Mesendoderm (in vitro differentiated cells): Measurements from ENCODE around the gene ADIPOR2.

Source experiments
- DNase-seq: peaks from one replicate; pipeline ENCODE4 v3.0.0; 2013
- H2AK5ac ChIP-seq: 2 replicates; pipeline ENCODE4 v1.6.1; 2013; ENCODE audit warnings: low read length, inconsistent platforms
- H2BK120ac ChIP-seq: 2 replicates; pipeline ENCODE4 v1.6.1; 2013; ENCODE audit warnings: low read depth, mild to moderate bottlenecking, low read length, moderate library complexity, mixed read lengths
- H2BK15ac ChIP-seq: replicated peaks from 2 replicates; pipeline ENCODE4 v1.6.1; 2013; ENCODE audit warnings: low read depth, mild to moderate bottlenecking, moderate library complexity
- H2BK5ac ChIP-seq: 2 replicates; pipeline ENCODE4 v1.6.1; 2013; ENCODE audit warnings: low read length, inconsistent platforms
- H3K18ac ChIP-seq: 2 replicates; pipeline ENCODE4 v1.6.1; 2013; ENCODE audit warnings: mild to moderate bottlenecking, low read length, mixed read lengths
- H3K23ac ChIP-seq: one replicate; pipeline ENCODE4 v1.6.1; 2013; ENCODE audit warnings: low read length
- H3K27ac ChIP-seq: 2 replicates; pipeline ENCODE4 v1.5.1; 2013; ENCODE audit warnings: low read depth, mild to moderate bottlenecking, inconsistent platforms, low read length, moderate library complexity
- H3K27me3 ChIP-seq: 2 replicates; pipeline ENCODE4 v1.6.1; 2013; ENCODE audit warnings: low read length, control low read depth, mild to moderate bottlenecking, inconsistent platforms; ENCODE audit not compliant: insufficient read depth, poor library complexity
- H3K36me3 ChIP-seq: 2 replicates; pipeline ENCODE4 v1.6.1; 2013; ENCODE audit warnings: low read length, inconsistent platforms; ENCODE audit not compliant: control insufficient read depth, insufficient read depth
- H3K4ac ChIP-seq: one replicate; pipeline ENCODE4 v1.6.1; 2013; ENCODE audit warnings: low read depth, mild to moderate bottlenecking, low read length, moderate library complexity
- H3K4me1 ChIP-seq: 2 replicates; pipeline ENCODE4 v1.6.1; 2013; ENCODE audit warnings: low read depth, low read length, inconsistent platforms; ENCODE audit not compliant: control insufficient read depth
- H3K4me2 ChIP-seq: 2 replicates; pipeline ENCODE4 v1.6.1; 2013; ENCODE audit warnings: low read length
- H3K4me3 ChIP-seq: 2 replicates; pipeline ENCODE4 v1.5.1; 2013; ENCODE audit warnings: mild to moderate bottlenecking, low read length
- H3K56ac ChIP-seq: one replicate; pipeline ENCODE4 v1.6.1; 2013; ENCODE audit warnings: low read length
- H3K79me1 ChIP-seq: 2 replicates; pipeline ENCODE4 v1.6.1; 2013; ENCODE audit warnings: low read length, inconsistent platforms
- H3K79me2 ChIP-seq: 2 replicates; pipeline ENCODE4 v1.6.1; 2013; ENCODE audit warnings: mild to moderate bottlenecking, low read length; ENCODE audit not compliant: control insufficient read depth, insufficient read depth
- H3K9ac ChIP-seq: 2 replicates; pipeline ENCODE4 v1.6.1; 2013; ENCODE audit warnings: low read length, inconsistent platforms
- H4K5ac ChIP-seq: one replicate; pipeline ENCODE4 v1.6.1; 2013; ENCODE audit warnings: low read length
- H4K8ac ChIP-seq: one replicate; pipeline ENCODE4 v1.6.1; 2013; ENCODE audit warnings: low read depth, mild to moderate bottlenecking, control low read depth, low read length, moderate library complexity
- WGBS: extraction: QIAGEN DNeasy Blood & Tissue Kit; methylation state at CpG from one replicate; pipeline ENCODE4 v1.1.7; 2013; ENCODE audit warnings: low lambda C conversion rate, missing lambda C conversion rate; ENCODE audit not compliant: insufficient coverage; ENCODE audit errors: extremely low coverage; 5-methylcytosine and 5-hydroxymethylcytosine counted together

The ADIPOR2 gene

GRCh38 chr12:1798641-1799020 lies 107.8 kb downstream of the ADIPOR2 start:
- no peak overlapping the region for H2AK5ac ChIP-seq
- no CpG with 5 or more reads among the region's 6 CpGs for WGBS
- no peak overlapping the region for H3K9ac ChIP-seq

DNA sequence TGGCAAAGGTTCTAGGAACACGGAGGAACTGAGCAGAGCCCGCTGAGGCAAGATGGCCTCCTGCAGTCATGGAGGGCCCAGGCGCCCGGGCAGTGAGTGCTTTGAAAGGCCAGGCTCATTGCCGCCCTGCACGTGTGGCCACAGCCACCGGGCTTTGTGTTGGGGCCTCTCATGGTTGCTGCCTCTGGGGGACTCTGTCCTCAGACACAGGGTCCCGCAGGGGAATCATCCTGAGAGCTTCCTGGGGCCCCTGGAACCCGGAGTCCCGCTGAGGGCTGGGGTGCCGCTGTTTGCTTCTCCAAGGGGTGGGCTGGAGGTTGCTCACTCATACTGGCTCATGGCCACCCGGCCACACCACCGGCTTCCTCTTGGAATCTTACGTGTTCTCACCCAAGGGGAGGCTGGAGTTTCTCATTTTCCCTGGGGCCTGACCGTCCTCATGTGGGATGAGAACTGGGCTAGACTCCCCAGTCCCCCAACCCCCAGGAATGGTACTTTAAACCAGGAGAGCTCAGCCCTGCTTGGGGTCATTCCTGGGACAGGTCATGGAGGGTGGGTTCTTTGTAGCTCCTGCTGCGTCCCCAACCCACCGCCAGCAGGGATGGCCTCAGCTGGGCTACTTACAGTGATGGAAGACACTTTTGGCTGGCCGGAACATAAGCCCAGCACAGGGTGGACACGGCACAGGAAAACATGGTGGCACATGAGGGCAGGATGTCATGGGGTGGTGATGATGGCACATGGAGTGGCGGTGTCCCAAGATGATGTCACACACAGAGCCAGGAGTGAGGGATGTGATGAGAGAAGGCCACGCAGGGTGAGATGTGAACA lies 108.4 kb downstream of the ADIPOR2 start:
- H2AK5ac ChIP-seq, result no peak overlapping the region
- H3K79me2 ChIP-seq, result no peaks in the 10 kb centered on the region
- no peak overlapping the region for H3K18ac ChIP-seq
- no CpG with 5 or more reads among the region's 21 CpGs for WGBS
- H2BK15ac ChIP-seq, result no peak overlapping the region
- H2BK5ac ChIP-seq, result no peak overlapping the region
- H3K27ac ChIP-seq, result no peak overlapping the region
- peak overlapping the region; percentile 53 for H3K23ac ChIP-seq
- H4K8ac ChIP-seq, result no peak overlapping the region
- peaks cover 2% of the 10 kb centered on the region for H3K4me1 ChIP-seq
- H2BK120ac ChIP-seq, result no peak overlapping the region
- H3K27me3 ChIP-seq, result no peaks in the 10 kb centered on the region
- DNase-seq, result no peak
- H3K79me1 ChIP-seq, result no peaks in the 10 kb centered on the region
- H4K5ac ChIP-seq, result no peak overlapping the region
- no peak overlapping the region for H3K56ac ChIP-seq
- no peak overlapping the region for H3K9ac ChIP-seq
- H3K36me3 ChIP-seq, result no peaks in the 10 kb centered on the region
- no peak overlapping the region for H3K4me2 ChIP-seq
- H3K4me3 ChIP-seq, result no peak overlapping the region
- H3K4ac ChIP-seq, result no peak overlapping the region

More at GRCh38 chr12:1798641-1799020, 107.8 kb downstream of the ADIPOR2 start:
- H3K18ac ChIP-seq, result no peak overlapping the region
- no peak overlapping the region for H3K4me2 ChIP-seq
- H3K79me2 ChIP-seq, result no peaks in the 10 kb centered on the region
- H3K4me3 ChIP-seq, result no peak overlapping the region
- H3K27me3 ChIP-seq, result no peaks in the 10 kb centered on the region
- H4K5ac ChIP-seq, result no peak overlapping the region
- H3K4me1 ChIP-seq, result peaks cover 5% of the 10 kb centered on the region
- H3K4ac ChIP-seq, result no peak overlapping the region
- H2BK5ac ChIP-seq, result no peak overlapping the region
- no peak for DNase-seq
- H2BK15ac ChIP-seq, result no peak overlapping the region
- no peak overlapping the region for H2BK120ac ChIP-seq
- H3K56ac ChIP-seq, result no peak overlapping the region
- H3K79me1 ChIP-seq, result no peaks in the 10 kb centered on the region
- H3K36me3 ChIP-seq, result no peaks in the 10 kb centered on the region
- H3K23ac ChIP-seq, result no peak overlapping the region
- no peak overlapping the region for H4K8ac ChIP-seq
- H3K27ac ChIP-seq, result no peak overlapping the region

DNA sequence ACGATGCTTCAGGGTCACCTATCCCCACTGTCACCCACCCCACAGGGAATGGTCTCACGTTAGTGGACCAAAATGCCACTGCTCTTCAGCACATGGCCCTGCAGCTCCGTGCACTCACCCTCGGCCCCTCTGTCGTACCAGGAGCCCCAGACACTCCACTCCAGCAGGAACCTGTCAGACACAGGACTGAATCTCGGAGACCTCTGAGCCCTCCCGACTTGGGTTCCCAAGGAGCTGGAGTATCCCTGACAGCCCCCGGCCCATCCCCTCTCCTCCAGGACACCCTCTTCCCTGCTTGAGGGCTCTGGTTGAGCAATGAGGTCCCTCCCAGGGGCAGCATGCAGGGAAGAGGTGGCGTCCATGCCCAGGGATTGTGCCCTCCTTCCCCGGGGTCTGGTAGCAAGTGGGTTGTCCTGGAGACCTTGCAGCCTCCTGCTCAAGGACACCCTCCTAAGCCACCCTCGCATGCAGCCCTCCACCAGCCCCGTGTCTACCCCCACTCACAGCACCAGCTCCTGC lies 109.1 kb downstream of the ADIPOR2 start:
- no peaks in the 10 kb centered on the region for H3K27me3 ChIP-seq
- no peak for DNase-seq
- no peaks in the 10 kb centered on the region for H3K79me2 ChIP-seq

GRCh38 chr12:1800401-1801302 lies 109.8 kb downstream of the ADIPOR2 start:
- Histone ChIP-seq H4K8ac (no peak overlapping the region), H2BK5ac (no peak overlapping the region), H3K18ac (no peak overlapping the region), H3K4me1 (no peaks in the 10 kb centered on the region), H3K4me3 (no peak overlapping the region), H3K36me3 (no peaks in the 10 kb centered on the region), H3K4me2 (no peak overlapping the region), H2AK5ac (no peak overlapping the region), H4K5ac (no peak overlapping the region), H3K23ac (no peak overlapping the region), H3K79me2 (no peaks in the 10 kb centered on the region), H2BK15ac (no peak overlapping the region), H3K4ac (no peak overlapping the region), H3K56ac (no peak overlapping the region), H2BK120ac (no peak overlapping the region), H3K27ac (no peak overlapping the region), H3K27me3 (no peaks in the 10 kb centered on the region), H3K9ac (no peak overlapping the region), H3K79me1 (no peaks in the 10 kb centered on the region)
- WGBS, result no CpG with 5 or more reads among the region's 14 CpGs
- peak; percentile 79 for DNase-seq

More for the DNA sequence above, 109.1 kb downstream of the ADIPOR2 start:
- Histone ChIP-seq H2BK120ac (no peak overlapping the region), H3K23ac (peak overlapping the region; percentile 53), H3K56ac (no peak overlapping the region), H2BK15ac (no peak overlapping the region), H2AK5ac (no peak overlapping the region), H4K8ac (no peak overlapping the region), H3K27ac (no peak overlapping the region), H2BK5ac (no peak overlapping the region), H3K4ac (no peak overlapping the region), H3K36me3 (no peaks in the 10 kb centered on the region), H3K18ac (no peak overlapping the region), H3K79me1 (no peaks in the 10 kb centered on the region), H3K9ac (no peak overlapping the region), H3K4me3 (no peak overlapping the region), H3K4me1 (no peaks in the 10 kb centered on the region), H4K5ac (no peak overlapping the region), H3K4me2 (no peak overlapping the region)
- WGBS, result no CpG with 5 or more reads among the region's 12 CpGs

GRCh38 chr12:1801303-1801975 lies 110.6 kb downstream of the ADIPOR2 start:
- no peak overlapping the region for H3K23ac ChIP-seq
- H3K4ac ChIP-seq, result no peak overlapping the region
- H2BK5ac ChIP-seq, result no peak overlapping the region
- no peak overlapping the region for H3K4me3 ChIP-seq
- H2AK5ac ChIP-seq, result no peak overlapping the region
- no peaks in the 10 kb centered on the region for H3K79me2 ChIP-seq
- no peak for DNase-seq
- H3K27me3 ChIP-seq, result no peaks in the 10 kb centered on the region
- H3K36me3 ChIP-seq, result no peaks in the 10 kb centered on the region
- no peak overlapping the region for H3K9ac ChIP-seq
- H2BK120ac ChIP-seq, result no peak overlapping the region
- H2BK15ac ChIP-seq, result no peak overlapping the region
- H4K5ac ChIP-seq, result no peak overlapping the region
- no peak overlapping the region for H3K56ac ChIP-seq
- H3K27ac ChIP-seq, result no peak overlapping the region
- H3K79me1 ChIP-seq, result no peaks in the 10 kb centered on the region
- no peak overlapping the region for H4K8ac ChIP-seq
- no CpG with 5 or more reads among the region's 16 CpGs for WGBS
- H3K4me2 ChIP-seq, result no peak overlapping the region
- H3K18ac ChIP-seq, result no peak overlapping the region
- H3K4me1 ChIP-seq, result no peaks in the 10 kb centered on the region
